DMS153 treated with DMSO at 0.1 percent for 48 hours (cell line): ENCODE results near the gene FAM241A.
"Not testable (repeated sequence)": the region's sequence is repeated elsewhere in the genome, so short reads cannot be mapped to it uniquely, and the experiment has no call there.

Source experiments
- DNase-seq: peaks from one replicate; lab custom pipeline; 2025; ENCODE audit not compliant: unreplicated experiment; lab: John Stamatoyannopoulos, UW

FAM241A gene

GRCh38 chr4:112136551-112136950 lies 8.7 kb upstream of the FAM241A start:
- no peak for DNase-seq

GRCh38 chr4:112138538-112138937 lies 6.7 kb upstream of the FAM241A start:
- DNase-seq = no peak

- DNase-seq = no peak
Measured at GRCh38 chr4:112140536-112140935, 4.7 kb upstream of the FAM241A start.

GRCh38 chr4:112141366-112142138 lies 3.7 kb upstream of the FAM241A start:
- no peak for DNase-seq

- no peak for DNase-seq
Measured at GRCh38 chr4:112142182-112142581, 3.1 kb upstream of the FAM241A start.

GRCh38 chr4:112143781-112144180 lies 1.5 kb upstream of the FAM241A start:
- DNase-seq = no peak

- no peak for DNase-seq
Measured at GRCh38 chr4:112144546-112145325, 518 bp upstream of the FAM241A start.

GRCh38 chr4:112145790-112146501 lies 692 bp downstream of the FAM241A start:
- DNase-seq = no peak

- no peak for DNase-seq
Measured at GRCh38 chr4:112146502-112146813, 1.2 kb downstream of the FAM241A start.

- DNase-seq = no peak
Measured at GRCh38 chr4:112147697-112148096, 2.4 kb downstream of the FAM241A start.

- no peak for DNase-seq
Measured at GRCh38 chr4:112150920-112151319, 5.7 kb downstream of the FAM241A start.

GRCh38 chr4:112152521-112152920 lies 7.3 kb downstream of the FAM241A start:
- DNase-seq = no peak

- DNase-seq = no peak
Measured at GRCh38 chr4:112153211-112153791, 8.0 kb downstream of the FAM241A start.

- DNase-seq = no peak
Measured at GRCh38 chr4:112156112-112156511, 10.9 kb downstream of the FAM241A start.

GRCh38 chr4:112156553-112156952 lies 11.3 kb downstream of the FAM241A start:
- DNase-seq = no peak

GRCh38 chr4:112163706-112164105 lies 18.5 kb downstream of the FAM241A start:
- not testable (repeated sequence) for DNase-seq

GRCh38 chr4:112167794-112168193 lies 22.5 kb downstream of the FAM241A start:
- no peak for DNase-seq

- DNase-seq = no peak
Measured at GRCh38 chr4:112168719-112169500, 23.7 kb downstream of the FAM241A start.

- no peak for DNase-seq
Measured at GRCh38 chr4:112170451-112170993, 25.3 kb downstream of the FAM241A start.

GRCh38 chr4:112171051-112171763 lies 26.0 kb downstream of the FAM241A start:
- DNase-seq = not testable (repeated sequence)
